SK-N-SH (cell line): ENCODE results near the gene NDUFA3. TPM values are rescaled to one million over a fixed set of nuclear protein-coding genes. Genes with fewer than 3 reads are reported as not detected.

Source experiments
- PBX3 ChIP-seq: IDR thresholded peaks from 2 replicates; pipeline ENCODE4; 2012
- RXRA ChIP-seq: IDR thresholded peaks from 2 replicates; pipeline ENCODE4 v1.4.0; 2012; ENCODE audit warnings: low read depth, mild to moderate bottlenecking, borderline replicate concordance
- TEAD4 ChIP-seq: IDR thresholded peaks from 2 replicates; pipeline ENCODE4 v1.4.0; 2012; ENCODE audit warnings: mild to moderate bottlenecking, borderline replicate concordance; ENCODE audit not compliant: insufficient read depth
- polyA plus RNA-seq, 3 experiments: library from polyadenylated mRNA; depleted of rRNA; stranded (reverse); fragments of >200 nt; gene quantifications; 2 replicates each; pipeline ENCODE4 v1.2.3, GENCODE V29; 2012
- TF ChIP-seq, protein P1 (sequence below): fragments of 150-350 bp; IDR thresholded peaks from 2 replicates; pipeline ENCODE4 v1.6.1; 2017; ENCODE audit warnings: antibody characterized with exemption, low read length, low read depth, borderline replicate concordance

Gene NDUFA3
- polyA plus RNA-seq, 1 of the 3 experiments (the other 2 are of a cell fraction): 87.0 TPM

DNA sequence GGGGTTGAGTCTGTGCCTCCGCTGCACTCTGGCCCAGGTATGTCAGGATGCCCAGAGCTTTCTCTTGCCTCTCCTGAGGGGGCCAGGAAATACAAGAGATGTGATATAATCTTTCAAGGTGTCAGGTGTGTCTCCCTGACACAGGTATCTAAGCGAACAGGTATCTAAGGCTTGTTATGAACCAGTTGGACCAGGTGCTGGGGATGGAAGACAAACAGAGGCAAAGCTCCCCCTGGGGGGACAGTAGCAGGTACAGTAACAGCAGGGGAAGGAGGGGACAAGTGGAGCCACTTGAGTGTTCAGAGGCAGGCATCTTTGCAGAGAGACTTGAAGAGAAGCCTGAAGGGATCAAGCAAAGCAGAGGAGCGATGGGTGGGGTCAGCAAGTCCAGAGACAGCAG is 54.3 kb downstream of the NDUFA3 start (continued):
- no peak for TF ChIP-seq TEAD4
- no peak for TF ChIP-seq RXRA
- TF ChIP-seq, protein P1, sequence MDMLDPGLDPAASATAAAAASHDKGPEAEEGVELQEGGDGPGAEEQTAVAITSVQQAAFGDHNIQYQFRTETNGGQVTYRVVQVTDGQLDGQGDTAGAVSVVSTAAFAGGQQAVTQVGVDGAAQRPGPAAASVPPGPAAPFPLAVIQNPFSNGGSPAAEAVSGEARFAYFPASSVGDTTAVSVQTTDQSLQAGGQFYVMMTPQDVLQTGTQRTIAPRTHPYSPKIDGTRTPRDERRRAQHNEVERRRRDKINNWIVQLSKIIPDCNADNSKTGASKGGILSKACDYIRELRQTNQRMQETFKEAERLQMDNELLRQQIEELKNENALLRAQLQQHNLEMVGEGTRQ: no peak
- no peak for TF ChIP-seq PBX3
- TF ChIP-seq, all 33 proteins: peak for 0

Other genes starting within 250 kb of the NDUFA3 start
- 28.3 and 38.7 TPM in 2 replicates for gene MYADM, start 235.0 kb upstream of the NDUFA3 start, polyA plus RNA-seq (2012; rRNA removed)
- 0.08 and 0.26 TPM in 2 replicates for gene PRKCG, start 220.7 kb upstream of the NDUFA3 start, polyA plus RNA-seq (2012; rRNA removed)
- 25.7 and 30.7 TPM in 2 replicates for gene CACNG7, start 193.6 kb upstream of the NDUFA3 start, polyA plus RNA-seq (2012; rRNA removed)
- gene CACNG8, start 139.9 kb upstream of the NDUFA3 start, polyA plus RNA-seq (2012; rRNA removed): 1.1 and 1.3 TPM in 2 replicates
- gene CACNG6, start 111.2 kb upstream of the NDUFA3 start, polyA plus RNA-seq (2012; rRNA removed): 0.96 and 1.2 TPM in 2 replicates
- 0.10 and 0.24 TPM in 2 replicates for gene VSTM1, start 39.0 kb upstream of the NDUFA3 start, polyA plus RNA-seq (2012; rRNA removed)
- not detected in 2 replicates for gene TARM1, start 21.5 kb upstream of the NDUFA3 start, polyA plus RNA-seq (2012; rRNA removed)
- 0.97 and 1.2 TPM in 2 replicates for gene OSCAR, start 2.1 kb upstream of the NDUFA3 start, polyA plus RNA-seq (2012; rRNA removed)
- gene TFPT, start 12.8 kb downstream of the NDUFA3 start, polyA plus RNA-seq (2012; rRNA removed): 39.8 and 49.7 TPM in 2 replicates
- 72.2 and 81.0 TPM in 2 replicates for gene PRPF31, start 12.9 kb downstream of the NDUFA3 start, polyA plus RNA-seq (2012; rRNA removed)
- 7.1 and 14.2 TPM in 2 replicates for gene CNOT3, start 34.9 kb downstream of the NDUFA3 start, polyA plus RNA-seq (2012; rRNA removed)
- gene LENG1, start 56.9 kb downstream of the NDUFA3 start, polyA plus RNA-seq (2012; rRNA removed): 7.7 and 11.4 TPM in 2 replicates
- gene TMC4, start 70.3 kb downstream of the NDUFA3 start, polyA plus RNA-seq (2012; rRNA removed): 2.7 and 2.8 TPM in 2 replicates
- 65.4 and 80.8 TPM in 2 replicates for gene MBOAT7, start 86.7 kb downstream of the NDUFA3 start, polyA plus RNA-seq (2012; rRNA removed)
- gene TSEN34, start 88.5 kb downstream of the NDUFA3 start, polyA plus RNA-seq (2012; rRNA removed): 82.1 and 84.1 TPM in 2 replicates
- 3,441 and 3,815 TPM in 2 replicates for gene RPS9, start 98.0 kb downstream of the NDUFA3 start, polyA plus RNA-seq (2012; rRNA removed)
- not detected in 2 replicates for gene LILRB3, start 120.2 kb downstream of the NDUFA3 start, polyA plus RNA-seq (2012; rRNA removed)
- not detected in 2 replicates for gene LILRA6, start 139.9 kb downstream of the NDUFA3 start, polyA plus RNA-seq (2012; rRNA removed)
- gene LILRB5, start 154.4 kb downstream of the NDUFA3 start, polyA plus RNA-seq (2012; rRNA removed): not detected in 2 replicates
- gene LILRB2, start 178.3 kb downstream of the NDUFA3 start, polyA plus RNA-seq (2012; rRNA removed): not detected in 2 replicates
- gene LILRA5, start 210.3 kb downstream of the NDUFA3 start, polyA plus RNA-seq (2012; rRNA removed): not detected in 2 replicates
- gene LILRA4, start 236.3 kb downstream of the NDUFA3 start, polyA plus RNA-seq (2012; rRNA removed): not detected in 2 replicates